BLaER1 (cell line): ENCODE results near the gene TTPAL.

Experiments used
- H3K27ac ChIP-seq: shearing (Covaris generic); formaldehyde crosslinking; 2 replicates; pipeline ENCODE4 v1.8.1; 2022
- H3K27me3 ChIP-seq: shearing (Covaris generic); formaldehyde crosslinking; 2 replicates; pipeline ENCODE4 v1.8.1; 2022
- H3K36me3 ChIP-seq: shearing (Covaris generic); formaldehyde crosslinking; 2 replicates; pipeline ENCODE4 v1.8.1; 2022
- H3K4me1 ChIP-seq: shearing (Covaris generic); formaldehyde crosslinking; 2 replicates; pipeline ENCODE4 v1.8.1; 2022
- H3K4me2 ChIP-seq: shearing (Covaris generic); formaldehyde crosslinking; 2 replicates; pipeline ENCODE4 v1.8.1; 2022
- H3K4me3 ChIP-seq: shearing (Covaris generic); formaldehyde crosslinking; 2 replicates; pipeline ENCODE4 v1.8.1; 2022
- H3K9ac ChIP-seq: shearing (Covaris generic); formaldehyde crosslinking; 2 replicates; pipeline ENCODE4 v1.8.1; 2022
- H3K9me3 ChIP-seq: shearing (Covaris generic); formaldehyde crosslinking; 2 replicates; pipeline ENCODE4 v1.8.1; 2022
- H4K20me1 ChIP-seq: shearing (Covaris generic); formaldehyde crosslinking; 2 replicates; pipeline ENCODE4 v1.8.1; 2022
- Cebpa-rat ChIP-seq: shearing (Covaris generic); IDR thresholded peaks from 2 replicates; pipeline ENCODE4 v1.8.1; 2022

Gene TTPAL

DNA sequence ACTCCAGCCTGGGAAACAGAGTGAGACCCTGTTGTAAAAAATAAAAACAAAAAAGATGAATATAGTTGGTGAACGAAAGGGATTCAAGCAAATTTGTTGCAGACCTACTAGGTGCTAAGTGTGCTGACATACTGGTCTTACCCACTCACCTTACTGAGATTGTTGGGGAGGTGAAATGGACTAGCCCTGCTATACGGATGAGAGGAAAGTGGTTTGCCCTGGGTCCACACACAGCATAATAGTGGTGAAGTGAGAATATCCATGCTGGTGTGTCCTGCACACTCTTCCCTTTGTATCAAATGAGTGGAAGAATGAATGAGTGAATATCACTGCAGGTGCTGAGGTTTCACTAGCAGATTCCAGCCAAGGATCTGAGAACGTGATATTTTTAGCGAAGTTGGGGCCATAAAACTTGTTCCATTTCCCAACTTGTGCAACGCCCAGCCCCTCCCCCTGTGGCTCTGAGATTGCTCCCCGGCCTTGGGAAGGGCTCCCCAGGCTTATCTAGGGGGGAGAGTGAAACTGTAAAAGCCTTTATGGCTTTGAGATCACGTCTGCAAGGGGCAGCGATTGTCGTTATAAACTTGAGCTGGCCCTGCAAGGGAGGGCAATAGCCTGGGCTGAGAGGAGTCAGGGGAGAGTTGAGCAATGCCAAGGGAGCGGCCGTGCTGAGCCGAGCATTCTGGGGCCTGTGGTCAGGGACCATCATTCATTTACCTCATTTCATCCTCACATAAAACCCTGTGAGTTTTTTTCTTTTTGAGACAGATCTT, 33.2 kb upstream of the TTPAL start:
- Histone ChIP-seq H3K4me1 (no peaks in the 10 kb centered on the region), H3K4me3 (no peak overlapping the region), H3K4me2 (no peak overlapping the region), H3K36me3 (no peaks in the 10 kb centered on the region), H3K27me3 (no peaks in the 10 kb centered on the region), H3K9me3 (no peaks in the 10 kb centered on the region), H3K27ac (no peak overlapping the region), H3K9ac (no peak overlapping the region), H4K20me1 (no peaks in the 10 kb centered on the region)
- no peak for TF ChIP-seq Cebpa-rat

DNA sequence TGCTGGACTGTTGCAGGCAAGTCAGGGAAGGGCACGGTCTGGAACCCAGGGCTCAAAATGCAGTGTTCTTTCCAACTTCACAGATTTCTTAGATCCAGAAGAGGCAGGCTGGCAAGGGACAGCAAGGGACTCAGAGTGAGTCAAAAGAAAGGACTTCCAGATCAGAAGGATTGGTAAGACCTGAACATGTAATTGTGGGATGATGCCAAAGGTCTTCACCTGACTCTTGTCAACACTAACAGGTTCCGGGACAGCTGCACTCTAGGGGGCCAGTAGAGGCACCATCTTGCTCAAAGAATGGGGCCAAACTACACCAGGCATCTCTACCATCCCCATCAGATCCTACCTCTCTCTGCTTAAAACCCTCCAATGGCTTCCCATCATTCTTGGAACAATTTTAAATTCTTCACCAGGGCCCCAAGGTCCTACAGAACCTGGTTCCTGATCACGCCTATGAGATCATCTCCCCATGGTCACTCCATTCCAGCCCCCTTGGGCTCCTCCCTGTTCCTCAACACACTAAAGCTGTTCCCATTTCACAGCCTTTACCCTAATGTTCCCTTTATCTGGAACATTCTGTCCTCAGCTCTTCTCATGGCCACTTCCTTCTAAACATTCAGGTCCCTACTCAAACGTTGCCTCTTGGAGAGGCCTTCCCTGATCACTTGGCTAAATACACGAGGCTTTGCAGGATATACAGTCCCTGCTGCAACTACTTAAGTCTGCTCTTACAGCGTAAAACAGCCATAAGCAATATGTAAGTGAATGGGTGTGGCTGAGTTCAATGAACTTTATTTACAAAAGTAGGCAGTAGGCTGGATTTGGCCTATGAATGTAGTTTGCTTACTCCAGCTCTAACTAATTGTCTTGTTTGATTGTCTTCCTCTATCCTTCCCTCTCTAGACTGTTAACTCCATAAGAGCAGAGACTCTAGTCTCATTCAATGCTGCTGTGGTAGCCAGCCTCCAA, 29.6 kb upstream of the TTPAL start:
- no peak for TF ChIP-seq Cebpa-rat
- H3K27me3 ChIP-seq: no peaks in the 10 kb centered on the region

DNA sequence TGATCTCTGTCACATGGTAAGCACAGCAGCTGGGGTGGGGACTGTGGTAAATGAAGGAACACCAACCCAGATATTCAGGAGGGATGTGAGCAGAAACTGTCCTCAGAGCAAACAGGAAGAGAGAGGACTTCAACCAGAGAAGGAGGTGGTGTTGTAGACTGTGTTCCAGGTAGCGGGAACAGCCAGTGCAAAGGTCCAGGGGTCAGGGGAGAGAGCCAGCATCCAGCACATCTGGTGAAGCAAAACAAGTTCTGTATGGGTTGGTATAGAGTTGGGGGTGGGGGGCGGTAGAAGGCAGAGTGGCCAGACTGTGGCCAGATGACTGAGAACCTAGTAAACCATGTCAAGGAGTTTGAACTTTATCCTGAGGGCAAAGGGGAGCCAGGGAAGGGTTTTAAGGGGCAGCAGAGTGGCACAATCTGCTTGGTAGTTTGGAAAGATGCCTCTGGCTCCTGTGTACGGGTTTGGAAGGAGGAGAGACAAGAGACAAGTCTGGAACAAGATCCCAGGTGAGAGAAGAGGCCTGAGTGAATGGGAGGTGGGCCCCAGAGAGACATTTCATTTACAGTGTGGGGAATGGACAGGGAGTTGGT, 27.8 kb upstream of the TTPAL start:
- Histone ChIP-seq H3K4me3 (no peak overlapping the region), H3K9ac (no peak overlapping the region), H3K27ac (no peak overlapping the region), H3K9me3 (no peaks in the 10 kb centered on the region), H3K36me3 (no peaks in the 10 kb centered on the region), H3K4me2 (no peak overlapping the region), H3K4me1 (no peaks in the 10 kb centered on the region), H4K20me1 (no peaks in the 10 kb centered on the region), H3K27me3 (no peaks in the 10 kb centered on the region)
- TF ChIP-seq Cebpa-rat: no peak

More for the DNA sequence above, 29.6 kb upstream of the TTPAL start:
- no peak overlapping the region for H3K4me2 ChIP-seq
- no peaks in the 10 kb centered on the region for H3K9me3 ChIP-seq
- no peak overlapping the region for H3K9ac ChIP-seq
- H3K36me3 ChIP-seq: no peaks in the 10 kb centered on the region
- no peak overlapping the region for H3K4me3 ChIP-seq
- H3K27ac ChIP-seq: no peak overlapping the region
- no peaks in the 10 kb centered on the region for H4K20me1 ChIP-seq
- no peaks in the 10 kb centered on the region for H3K4me1 ChIP-seq

DNA sequence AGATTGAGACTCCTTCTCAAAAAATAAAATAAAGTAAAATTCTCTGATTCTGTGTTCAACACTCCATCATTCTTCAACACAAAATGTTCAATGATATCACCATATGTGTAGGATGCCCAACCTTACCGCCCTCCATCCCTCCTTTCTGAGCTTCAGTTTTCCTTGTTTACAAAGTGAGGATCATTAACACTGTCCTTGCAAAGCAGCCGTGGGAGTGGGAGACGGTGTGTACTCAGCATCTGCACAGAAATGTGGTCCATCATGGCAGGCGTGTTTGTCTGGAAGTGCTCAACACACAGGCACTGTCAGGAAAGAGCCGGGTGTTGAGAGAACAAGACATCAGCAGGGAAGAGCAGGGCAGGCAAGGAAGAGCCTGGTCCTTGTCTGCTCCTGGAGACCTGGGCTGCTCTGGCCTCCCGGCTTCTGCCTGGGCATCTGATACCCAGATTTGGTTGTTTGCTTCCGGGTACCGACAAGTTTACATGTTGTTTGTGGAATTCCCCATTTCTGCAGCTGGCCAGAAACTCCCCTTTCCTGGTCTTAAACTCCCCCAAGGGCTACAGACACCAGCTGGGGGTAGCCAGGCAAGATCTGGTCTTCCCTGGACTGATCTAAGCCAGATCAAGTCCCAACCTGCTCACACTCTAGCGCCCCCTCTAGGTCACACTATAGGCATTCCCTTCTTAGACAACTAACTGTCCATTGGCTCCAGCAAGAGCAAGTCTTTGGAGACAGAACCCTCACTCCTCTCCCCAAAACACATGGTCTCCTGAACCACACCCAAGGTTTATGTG, 26.7 kb upstream of the TTPAL start:
- Histone ChIP-seq H4K20me1 (no peaks in the 10 kb centered on the region), H3K9me3 (no peaks in the 10 kb centered on the region), H3K27ac (no peak overlapping the region), H3K9ac (no peak overlapping the region), H3K4me2 (no peak overlapping the region), H3K4me3 (no peak overlapping the region), H3K27me3 (no peaks in the 10 kb centered on the region), H3K36me3 (no peaks in the 10 kb centered on the region), H3K4me1 (no peaks in the 10 kb centered on the region)
- TF ChIP-seq Cebpa-rat: no peak

DNA sequence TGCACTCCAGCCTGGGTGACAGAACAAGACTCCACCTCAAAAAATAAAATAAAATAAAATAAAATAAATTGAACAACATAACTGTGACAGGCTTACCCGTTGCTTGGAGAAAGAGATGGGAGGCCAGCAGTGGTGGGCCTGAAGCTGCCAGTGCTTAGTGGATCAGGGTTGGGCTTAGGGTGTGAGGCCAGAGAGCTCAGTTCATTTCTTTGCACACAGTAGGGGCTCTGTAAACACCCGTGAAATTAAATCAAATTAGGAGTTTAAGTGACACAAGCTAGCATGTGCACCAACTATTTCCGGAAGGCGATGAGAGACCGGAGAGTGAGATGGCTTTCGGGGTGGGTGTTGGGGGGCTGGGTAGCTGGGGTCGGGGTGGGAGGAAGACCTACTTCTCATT, 25.8 kb upstream of the TTPAL start:
- no peak for TF ChIP-seq Cebpa-rat
- no peaks in the 10 kb centered on the region for H4K20me1 ChIP-seq
- no peaks in the 10 kb centered on the region for H3K27me3 ChIP-seq
- H3K36me3 ChIP-seq: no peaks in the 10 kb centered on the region
- no peak overlapping the region for H3K27ac ChIP-seq
- H3K4me3 ChIP-seq: no peak overlapping the region
- no peaks in the 10 kb centered on the region for H3K9me3 ChIP-seq
- no peak overlapping the region for H3K4me2 ChIP-seq
- H3K4me1 ChIP-seq: no peaks in the 10 kb centered on the region
- no peak overlapping the region for H3K9ac ChIP-seq

DNA sequence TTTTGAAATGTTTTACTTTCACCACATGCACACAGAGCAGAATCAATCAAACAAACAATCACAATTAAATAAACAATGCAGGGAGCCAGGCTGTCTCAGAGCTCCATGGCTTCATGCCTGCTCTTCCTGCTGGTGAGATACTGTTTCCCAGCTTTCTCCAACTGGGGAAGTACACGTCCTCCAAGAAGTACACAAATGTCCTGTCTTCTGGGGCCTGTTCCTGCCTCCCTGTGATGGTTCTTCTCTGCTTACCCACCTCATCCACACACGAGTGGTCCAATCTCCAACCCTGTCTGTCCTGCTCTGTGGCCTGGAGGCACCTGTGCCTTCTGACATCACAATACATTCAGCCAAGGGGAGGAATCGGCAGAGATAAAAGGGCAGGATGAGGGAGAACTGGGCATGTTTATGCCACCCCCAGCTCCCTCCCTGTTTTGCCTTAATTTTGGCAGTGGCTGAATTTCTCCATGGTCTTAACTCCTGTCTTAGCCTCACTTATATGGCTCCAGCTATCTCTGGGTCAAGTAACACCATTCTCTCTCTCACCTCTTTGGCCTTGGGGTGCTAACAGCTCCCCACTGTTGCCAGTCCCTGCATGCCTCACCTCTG, 25.3 kb upstream of the TTPAL start:
- no peak for TF ChIP-seq Cebpa-rat
- H3K27ac ChIP-seq: no peak overlapping the region
- H4K20me1 ChIP-seq: no peaks in the 10 kb centered on the region

DNA sequence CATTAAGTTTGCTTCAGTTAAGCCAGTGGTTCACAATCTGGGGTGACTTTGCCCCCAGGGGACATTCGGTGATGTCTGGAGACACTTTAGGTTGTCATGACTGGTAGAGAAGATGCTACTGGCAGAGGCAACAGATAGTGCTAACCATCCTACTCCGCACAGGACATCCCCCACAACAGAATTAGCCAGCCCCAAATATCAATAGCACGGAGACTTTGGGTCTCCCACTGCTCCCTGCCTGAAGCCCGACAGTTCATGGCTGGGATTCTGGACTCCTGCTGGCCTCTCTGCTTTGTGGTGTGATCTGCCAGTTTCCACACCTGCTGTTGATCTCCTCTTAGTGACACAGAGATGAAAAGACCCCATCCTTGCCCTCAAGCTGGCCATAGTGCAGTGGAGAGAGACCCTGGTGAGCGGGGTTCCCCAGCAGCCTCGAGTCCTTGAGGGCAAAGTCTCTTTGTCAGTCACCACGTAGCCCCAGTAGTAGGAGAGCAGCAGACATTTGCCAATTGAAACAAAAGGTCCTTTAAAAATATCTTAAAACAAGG, 24.7 kb upstream of the TTPAL start:
- Histone ChIP-seq H3K36me3 (no peaks in the 10 kb centered on the region), H3K27me3 (no peaks in the 10 kb centered on the region), H3K9me3 (no peaks in the 10 kb centered on the region), H3K9ac (no peak overlapping the region), H3K4me1 (0 out of 2 replicates have a peak, but pooled peaks cover 6% of the 10 kb centered on the region), H4K20me1 (no peaks in the 10 kb centered on the region), H3K4me2 (no peak overlapping the region), H3K27ac (no peak overlapping the region), H3K4me3 (no peak overlapping the region)
- TF ChIP-seq Cebpa-rat: no peak

More for the DNA sequence above, 25.3 kb upstream of the TTPAL start:
- H3K4me3 ChIP-seq: no peak overlapping the region
- H3K4me2 ChIP-seq: no peak overlapping the region
- H3K4me1 ChIP-seq: 0 out of 2 replicates have a peak, but pooled peaks cover 5% of the 10 kb centered on the region
- H3K27me3 ChIP-seq: no peaks in the 10 kb centered on the region
- H3K9ac ChIP-seq: no peak overlapping the region
- no peaks in the 10 kb centered on the region for H3K9me3 ChIP-seq
- H3K36me3 ChIP-seq: no peaks in the 10 kb centered on the region

DNA sequence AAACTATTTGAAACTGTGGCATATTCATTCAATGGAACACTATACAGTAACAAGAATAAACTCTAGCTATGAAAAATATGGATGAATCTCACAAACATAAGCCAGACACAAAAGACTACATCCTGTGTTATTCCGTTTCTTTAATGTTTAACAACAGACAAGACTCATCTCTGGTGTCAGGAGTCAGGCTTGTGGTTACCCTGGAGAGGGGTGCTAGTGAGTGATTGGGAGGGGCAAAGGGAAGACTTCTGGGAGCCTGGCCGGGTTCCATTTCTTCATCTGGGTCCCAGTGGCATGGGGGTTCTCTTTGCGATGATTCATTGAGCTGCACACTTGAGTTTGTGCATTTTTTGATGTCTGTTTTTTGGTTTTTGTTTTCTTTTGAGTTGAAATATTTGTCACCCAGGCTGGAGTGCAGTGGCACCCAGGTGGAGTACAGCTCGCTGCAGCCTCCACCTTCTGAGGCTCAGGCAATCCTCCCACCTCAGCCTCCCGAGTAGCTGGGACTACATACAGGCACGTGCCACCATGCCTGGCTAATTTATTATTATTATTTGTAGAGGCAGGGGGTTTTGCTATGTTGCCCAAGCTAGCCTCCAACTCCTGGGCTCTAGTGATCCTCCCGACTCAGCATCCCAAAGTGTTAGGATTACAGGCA, 21.2 kb upstream of the TTPAL start:
- H4K20me1 ChIP-seq: no peaks in the 10 kb centered on the region
- no peaks in the 10 kb centered on the region for H3K9me3 ChIP-seq
- no peaks in the 10 kb centered on the region for H3K36me3 ChIP-seq
- H3K4me3 ChIP-seq: no peak overlapping the region
- H3K4me1 ChIP-seq: 0 out of 2 replicates have a peak, but pooled peaks cover 6% of the 10 kb centered on the region
- no peak for TF ChIP-seq Cebpa-rat
- H3K4me2 ChIP-seq: no peak overlapping the region
- no peak overlapping the region for H3K27ac ChIP-seq
- H3K27me3 ChIP-seq: no peaks in the 10 kb centered on the region
- no peak overlapping the region for H3K9ac ChIP-seq
